Endothelial cell of umbilical vein (primary cell): ENCODE data around the gene DCPS. TPM values are rescaled to one million over a fixed set of nuclear protein-coding genes. Genes with fewer than 3 reads are reported as not detected.

Experiments
- BruUV-seq: library from RNA; stranded (reverse); fragments of 400-500 nt; replicated peaks from 2 replicates; lab custom pipeline; 2021; lab: Mats Ljungman, UMichigan
- CTCF ChIA-PET: fragments of 300-600, 350-600 bp; sonication (Branson Sonifier 250); formaldehyde crosslinking; loops from one replicate; lab custom pipeline; 2021; ENCODE audit warnings: antibody characterized with exemption, inconsistent platforms; lab: Charles Lee
- POLR2A ChIA-PET: fragments of 300-600, 350-600 bp; sonication (Branson Sonifier 250); formaldehyde crosslinking; loops from one replicate; lab custom pipeline; 2021; ENCODE audit warnings: antibody characterized with exemption, inconsistent platforms; lab: Charles Lee
- DNase-seq: peaks from one replicate; pipeline ENCODE4 v3.0.0-alpha.2; 2011; ENCODE audit warnings: low read depth, low spot score
- FAIRE-seq: peaks from 2 replicates; lab custom pipeline; 2011; peaks lifted over from hg19 to GRCh38; lab: Jason Lieb, UNC
- H2AFZ ChIP-seq: 2 replicates; pipeline ENCODE4 v1.6.0; 2012; ENCODE audit warnings: low read depth, low read length, control low read depth, inconsistent platforms
- H3K27ac ChIP-seq: 2 replicates; pipeline ENCODE4 v1.5.1; 2011; ENCODE audit warnings: low read depth, mild to moderate bottlenecking, control low read depth, low read length, moderate library complexity; ENCODE audit not compliant: insufficient read depth
- H3K27me3 ChIP-seq, 2 experiments: 2 replicates each; pipeline versions ENCODE4 v1.6.0 to v1.6.1; 2011; ENCODE audit warnings: low read length in 2 of 2, mixed read lengths in 1 of 2; ENCODE audit not compliant: control insufficient read depth in 2 of 2, insufficient read depth in 2 of 2
- H3K36me3 ChIP-seq, 2 experiments: 2 replicates in 1 of 2; 3 replicates in 1 of 2; pipeline ENCODE4 v1.5.1; 2011; ENCODE audit warnings: low read length in 2 of 2, mild to moderate bottlenecking in 1 of 2, moderate library complexity in 1 of 2; ENCODE audit not compliant: control insufficient read depth in 2 of 2, insufficient read depth in 2 of 2; ENCODE audit errors: extremely low read depth in 1 of 2
- H3K4me1 ChIP-seq: 3 replicates; pipeline ENCODE4 v1.5.1; 2011; ENCODE audit warnings: mild to moderate bottlenecking, low read length; ENCODE audit not compliant: control insufficient read depth, insufficient read depth; ENCODE audit errors: extremely low read depth
- H3K4me2 ChIP-seq: 2 replicates; pipeline ENCODE4 v1.6.1; 2011; ENCODE audit warnings: low read length, control low read depth, mixed read lengths; ENCODE audit not compliant: insufficient read depth
- H3K4me3 ChIP-seq, 3 experiments: fragments of 200-600 bp in 1 of 3; sonication (generic), shearing (Covaris generic) in 1 of 3; replicated peaks in 1 of 3; 2 replicates each; pipeline ENCODE4 v1.5.1; 2011 to 2016; ENCODE audit warnings: control low read depth in 3 of 3, low read length in 3 of 3, mild to moderate bottlenecking in 2 of 3, inconsistent platforms in 1 of 3, low read depth in 1 of 3, moderate library complexity in 1 of 3; ENCODE audit not compliant: insufficient read depth in 1 of 3
- H3K79me2 ChIP-seq: 2 replicates; pipeline ENCODE4 v1.6.0; 2012; ENCODE audit warnings: low read length, inconsistent platforms; ENCODE audit not compliant: control insufficient read depth, insufficient read depth
- H3K9ac ChIP-seq: replicated peaks from 2 replicates; pipeline ENCODE3; 2011; ENCODE audit warnings: low read length, control low read depth; ENCODE audit not compliant: insufficient read depth; ENCODE audit errors: extremely low read depth
- H3K9me1 ChIP-seq: replicated peaks from 3 replicates; pipeline ENCODE4 v1.6.0; 2011; ENCODE audit warnings: mild to moderate bottlenecking, low read length; ENCODE audit not compliant: control insufficient read depth, insufficient read depth; ENCODE audit errors: extremely low read depth
- H3K9me3 ChIP-seq: replicated peaks from 2 replicates; pipeline ENCODE4 v1.5.1; 2012; ENCODE audit warnings: low read length, inconsistent platforms; ENCODE audit not compliant: control insufficient read depth, insufficient read depth
- H4K20me1 ChIP-seq: replicated peaks from 2 replicates; pipeline ENCODE3; 2011; ENCODE audit warnings: mild to moderate bottlenecking, low read length; ENCODE audit not compliant: control insufficient read depth, insufficient read depth; ENCODE audit errors: extremely low read depth
- CTCF ChIP-seq, 2 donors: IDR thresholded peaks; 1 replicate in 1 of 2; 2 replicates in 1 of 2; pipeline ENCODE4 v1.5.1; 2011; ENCODE audit warnings: low read length in 2 of 2, mild to moderate bottlenecking in 2 of 2, moderate library complexity in 2 of 2, control low read depth in 1 of 2, inconsistent platforms in 1 of 2, low read depth in 1 of 2; ENCODE audit not compliant: insufficient read depth in 1 of 2; ENCODE audit errors: extremely low read depth in 1 of 2
- EZH2 ChIP-seq: IDR thresholded peaks from 2 replicates; pipeline ENCODE4 v1.6.1; 2012; ENCODE audit warnings: borderline replicate concordance, low read depth, mild to moderate bottlenecking, moderate library complexity, low read length, inconsistent platforms; ENCODE audit not compliant: severe bottlenecking
- FOS ChIP-seq: IDR thresholded peaks from 2 replicates; pipeline ENCODE4 v1.6.1; 2011; ENCODE audit warnings: mild to moderate bottlenecking, low read length, moderate library complexity, borderline replicate concordance; ENCODE audit not compliant: insufficient read depth
- GATA2 ChIP-seq: IDR thresholded peaks from 2 replicates; pipeline ENCODE4 v1.7.0; 2011; ENCODE audit warnings: low read depth, mild to moderate bottlenecking, moderate library complexity, mixed read lengths, low read length; ENCODE audit not compliant: insufficient read length, insufficient read depth
- JUN ChIP-seq: IDR thresholded peaks from 2 replicates; pipeline ENCODE4 v1.6.1; 2011; ENCODE audit warnings: borderline replicate concordance, low read depth; ENCODE audit not compliant: insufficient read length, insufficient read depth
- MAX ChIP-seq: IDR thresholded peaks from 2 replicates; pipeline ENCODE4 v1.6.1; 2011; ENCODE audit not compliant: insufficient read depth, insufficient read length
- MYC ChIP-seq: IDR thresholded peaks from one replicate; pipeline ENCODE4 v1.6.1; 2011; ENCODE audit warnings: mild to moderate bottlenecking, low read depth, low read length
- POLR2A ChIP-seq: IDR thresholded peaks from 2 replicates; pipeline ENCODE4 v1.6.1; 2012; ENCODE audit warnings: low read depth, mild to moderate bottlenecking, control low read depth, low read length
- POLR2AphosphoS5 ChIP-seq: IDR thresholded peaks from 2 replicates; pipeline ENCODE4 v1.6.1; 2012; ENCODE audit warnings: low read depth, mild to moderate bottlenecking, control low read depth, low read length, moderate library complexity; ENCODE audit not compliant: insufficient read depth
- dilution Hi-C: fragments of 300-500 bp; cut with MboI; formaldehyde crosslinking; loops from one replicate; pipeline ENCODE4 v1.15.0; 2019; ENCODE audit warnings: low sequenced_read_pairs; ENCODE audit not compliant: extremely low pct_ligation_motif_present
- intact Hi-C: fragments of 100-400 bp; cut with micrococcal nuclease; formaldehyde crosslinking; loops from one replicate; pipeline ENCODE4 v1.10.0; 2022
- polyA plus RNA-seq, 4 experiments: library from polyadenylated mRNA; depleted of rRNA in 3 of 4; stranded (reverse) in 3 of 4; unstranded in 1 of 4; fragments of >200 nt; gene quantifications; 2 replicates each; pipeline versions ENCODE4 v1.2.1 to v1.2.3, GENCODE V29; 2011 to 2012; ENCODE audit warnings: missing spikeins in 1 of 4
- total RNA-seq: library from RNA; stranded (reverse); gene quantifications from 2 replicates; pipeline ENCODE4 v1.2.3, GENCODE V29; 2021

DCPS gene
- total and polyA plus RNA-seq, 2 donors (not counting 3 experiments of a cell fraction or from before 2014, with no cell fraction given) = 19.6 to 36.0 TPM

GRCh38 chr11:126357969-126358762 is 54.3 kb downstream of the DCPS start:
- Histone ChIP-seq H3K27ac (no peak overlapping the region), H3K9me3 (no peaks in the 10 kb centered on the region), H3K4me3 (no peak overlapping the region), H3K4me2 (no peak overlapping the region), H3K27me3 (no peaks in the 10 kb centered on the region), H3K36me3 (no peaks in the 10 kb centered on the region), H3K9me1 (no peaks in the 10 kb centered on the region), H2AFZ (no peak overlapping the region), H3K4me1 (peaks cover 22% of the 10 kb centered on the region), H4K20me1 (no peaks in the 10 kb centered on the region), H3K9ac (no peak overlapping the region), H3K79me2 (peaks cover 18% of the 10 kb centered on the region)
- no peak for DNase-seq
- dilution Hi-C loops (no loop called here), intact Hi-C loops (no loop called here)
- POLR2A ChIA-PET = interaction anchor here (0.5 kb wide), 1 partner anchor 29 kb away, joined by 3 read pairs; no protein-coding TSS in a partner anchor
- CTCF ChIA-PET = interaction anchor here (0.6 to 5.7 kb wide), 4 partner anchors 16 to 122 kb away, joined by 3 to 34 read pairs (median 4); no protein-coding TSS in a partner anchor
- no peak for FAIRE-seq
- TF ChIP-seq POLR2A = no peak
- no peak for TF ChIP-seq MYC
- TF ChIP-seq MAX = no peak
- TF ChIP-seq GATA2 = no peak
- no peak for TF ChIP-seq EZH2
- TF ChIP-seq FOS = no peak
- TF ChIP-seq JUN = no peak
- no peak for TF ChIP-seq CTCF (IDR thresholded peaks at IDR 0.05; ENCODE audit: extremely low read depth in 1 of 2, insufficient read depth in 1 of 2, low read depth in 1 of 2, low read length in 2 of 2)
- no peak for TF ChIP-seq POLR2AphosphoS5
- BruUV-seq = no TSS peak
